ENCODE measurements around the gene CAVIN3. TPM values are rescaled to one million over a fixed set of nuclear protein-coding genes. Genes with fewer than 3 reads are reported as not detected.

The CAVIN3 gene
- total and polyA plus RNA-seq, 8 donors: 19.0 to 87.4 (median 34.2) TPM

DNA sequence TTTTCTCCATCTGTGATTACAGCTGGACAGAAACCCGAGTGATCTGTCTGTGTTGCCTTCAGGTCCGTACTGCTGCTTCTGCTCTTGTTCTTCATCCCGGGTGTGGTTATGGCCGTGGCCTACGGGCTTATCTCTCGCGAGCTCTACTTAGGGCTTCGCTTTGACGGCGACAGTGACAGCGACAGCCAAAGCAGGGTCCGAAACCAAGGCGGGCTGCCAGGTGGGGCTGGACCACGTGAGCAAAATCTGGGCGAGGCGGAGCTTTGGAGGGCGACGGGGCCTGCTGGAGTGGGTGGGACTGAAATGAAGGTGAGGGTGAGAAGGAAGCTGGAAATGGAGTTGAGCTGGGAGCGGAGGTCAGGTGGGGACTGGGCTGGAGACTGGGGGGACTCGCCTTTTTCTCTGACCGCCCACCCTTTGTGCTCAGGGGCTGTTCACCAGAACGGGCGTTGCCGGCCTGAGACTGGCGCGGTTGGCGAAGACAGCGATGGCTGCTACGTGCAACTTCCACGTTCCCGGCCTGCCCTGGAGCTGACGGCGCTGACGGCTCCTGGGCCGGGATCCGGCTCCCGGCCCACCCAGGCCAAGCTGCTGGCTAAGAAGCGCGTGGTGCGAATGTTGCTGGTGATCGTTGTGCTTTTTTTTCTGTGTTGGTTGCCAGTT, 49.6 kb downstream of the CAVIN3 start:
- Histone ChIP-seq H3K27ac (no peak overlapping the region), H3K27me3 (peaks cover 0 to 5% of the 10 kb centered on the region in 2 donors), H3K36me3 (no peaks in the 10 kb centered on the region), H3K9me3 (no peaks in the 10 kb centered on the region), H3K4me3 (no peak overlapping the region), H3K4me1 (no peaks in the 10 kb centered on the region)
- ATAC-seq (no peak), DNase-seq (peak in 1 of 4 donors; percentile 80)
- intact Hi-C loops (cut with DNase I): no loop called here
- no peak for TF ChIP-seq CTCF (IDR thresholded peaks at IDR 0.05)

DNA sequence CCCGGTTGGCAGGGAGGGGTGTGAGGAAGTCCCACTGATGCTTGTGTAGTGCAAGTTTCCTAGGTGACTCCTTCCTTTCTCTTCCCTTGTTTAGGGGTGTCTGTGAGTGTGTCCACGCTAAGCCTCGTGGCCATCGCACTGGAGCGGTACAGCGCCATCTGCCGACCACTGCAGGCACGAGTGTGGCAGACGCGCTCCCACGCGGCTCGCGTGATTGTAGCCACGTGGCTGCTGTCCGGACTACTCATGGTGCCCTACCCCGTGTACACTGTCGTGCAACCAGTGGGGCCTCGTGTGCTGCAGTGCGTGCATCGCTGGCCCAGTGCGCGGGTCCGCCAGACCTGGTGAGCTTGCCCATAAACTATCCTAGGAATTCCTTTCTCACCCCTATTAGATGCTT, 50.3 kb downstream of the CAVIN3 start:
- intact Hi-C loops (cut with DNase I): no loop called here
- DNase-seq: peak in 1 of 4 donors; percentile 82
- peaks cover 0 to 2% of the 10 kb centered on the region in 2 donors for H3K27me3 ChIP-seq
- H3K4me3 ChIP-seq: no peak overlapping the region
- H3K27ac ChIP-seq: no peak overlapping the region
- ATAC-seq: peak; percentile 21
- H3K4me1 ChIP-seq: no peaks in the 10 kb centered on the region
- no peaks in the 10 kb centered on the region for H3K9me3 ChIP-seq
- TF ChIP-seq CTCF (IDR thresholded peaks at IDR 0.05): no peak
- no peaks in the 10 kb centered on the region for H3K36me3 ChIP-seq

Other genes with a start within 250 kb of the CAVIN3 start
- gene OR56B4, start 212.8 kb downstream of the CAVIN3 start, total RNA-seq: not detected
- gene OR56B4, start 212.8 kb downstream of the CAVIN3 start, polyA plus RNA-seq (ENCODE audit: insufficient read length in 6 of 6): under 1 TPM in 4 of 6 donors, not detected in 2; 0.13 to 0.20 (median 0.18) TPM
- gene OR52B2, start 150.2 kb downstream of the CAVIN3 start, total RNA-seq: under 1 TPM in 1 of 2 donors, not detected in 1; 0.34 TPM
- not detected for gene OR52B2, start 150.2 kb downstream of the CAVIN3 start, polyA plus RNA-seq (ENCODE audit: insufficient read length in 6 of 6)
- not detected for gene OR52W1, start 121.3 kb downstream of the CAVIN3 start, total RNA-seq
- under 1 TPM in 2 of 6 donors, not detected in 4; 0.24 to 0.29 TPM for gene OR52W1, start 121.3 kb downstream of the CAVIN3 start, polyA plus RNA-seq (ENCODE audit: insufficient read length in 6 of 6)
- gene C11orf42, start 114.9 kb downstream of the CAVIN3 start, total RNA-seq: not detected
- 1 to 10 TPM in 3 of 6 donors, under 1 TPM in 3; 0.47 to 2.2 (median 0.95) TPM for gene C11orf42, start 114.9 kb downstream of the CAVIN3 start, polyA plus RNA-seq (ENCODE audit: insufficient read length in 6 of 6)
- 10 to 100 TPM; 34.9 to 43.0 TPM for gene FHIP1B, start 85.9 kb downstream of the CAVIN3 start, total RNA-seq
- 10 to 100 TPM; 48.4 to 69.0 (median 59.5) TPM for gene FHIP1B, start 85.9 kb downstream of the CAVIN3 start, polyA plus RNA-seq (ENCODE audit: insufficient read length in 6 of 6)
- gene CNGA4, start 81.4 kb downstream of the CAVIN3 start, total RNA-seq: 1 to 10 TPM in 1 of 2 donors, not detected in 1; 2.1 TPM
- 1 to 10 TPM in 4 of 6 donors, under 1 TPM in 2; 0.45 to 2.5 (median 1.4) TPM for gene CNGA4, start 81.4 kb downstream of the CAVIN3 start, polyA plus RNA-seq (ENCODE audit: insufficient read length in 6 of 6)
- gene CCKBR, start 60.7 kb downstream of the CAVIN3 start, total RNA-seq: not detected
- under 1 TPM; 0.21 to 0.54 (median 0.27) TPM for gene CCKBR, start 60.7 kb downstream of the CAVIN3 start, polyA plus RNA-seq (ENCODE audit: insufficient read length in 6 of 6)
- 10 to 100 TPM; 55.2 to 79.3 TPM for gene SMPD1, start 70.0 kb upstream of the CAVIN3 start, total RNA-seq
- 10 to 100 TPM; 18.6 to 27.8 (median 22.7) TPM for gene SMPD1, start 70.0 kb upstream of the CAVIN3 start, polyA plus RNA-seq (ENCODE audit: insufficient read length in 6 of 6)
- 10 to 100 TPM; 30.7 to 32.1 TPM for gene APBB1, start 98.6 kb upstream of the CAVIN3 start, total RNA-seq
- gene APBB1, start 98.6 kb upstream of the CAVIN3 start, polyA plus RNA-seq (ENCODE audit: insufficient read length in 6 of 6): 10 to 100 TPM; 40.2 to 47.1 (median 44.5) TPM
- gene HPX, start 120.5 kb upstream of the CAVIN3 start, total RNA-seq: under 1 TPM; 0.86 to 0.90 TPM
- 10 to 100 TPM in 2 of 6 donors, 1 to 10 TPM in 4; 5.8 to 11.4 (median 7.4) TPM for gene HPX, start 120.5 kb upstream of the CAVIN3 start, polyA plus RNA-seq (ENCODE audit: insufficient read length in 6 of 6)
- 10 to 100 TPM; 20.6 to 24.5 TPM for gene TRIM3, start 153.4 kb upstream of the CAVIN3 start, total RNA-seq
- gene TRIM3, start 153.4 kb upstream of the CAVIN3 start, polyA plus RNA-seq (ENCODE audit: insufficient read length in 6 of 6): 10 to 100 TPM; 22.5 to 35.5 (median 27.4) TPM
- gene ARFIP2, start 160.8 kb upstream of the CAVIN3 start, total RNA-seq: 10 to 100 TPM; 41.3 to 51.0 TPM
- 10 to 100 TPM; 61.2 to 75.0 (median 67.6) TPM for gene ARFIP2, start 160.8 kb upstream of the CAVIN3 start, polyA plus RNA-seq (ENCODE audit: insufficient read length in 6 of 6)
- 10 to 100 TPM; 36.8 to 46.4 TPM for gene TIMM10B, start 161.0 kb upstream of the CAVIN3 start, total RNA-seq
- gene TIMM10B, start 161.0 kb upstream of the CAVIN3 start, polyA plus RNA-seq (ENCODE audit: insufficient read length in 6 of 6): 10 to 100 TPM; 29.0 to 33.0 (median 30.2) TPM
- 10 to 100 TPM in 1 of 2 donors, 1 to 10 TPM in 1; 7.1 to 12.5 TPM for gene DNHD1, start 176.8 kb upstream of the CAVIN3 start, total RNA-seq
- gene DNHD1, start 176.8 kb upstream of the CAVIN3 start, polyA plus RNA-seq (ENCODE audit: insufficient read length in 6 of 6): 10 to 100 TPM; 14.3 to 18.6 (median 16.1) TPM

Data from left lung (tissue), 10 donors.